ENCODE data around the gene ADRA1B.

DNA sequence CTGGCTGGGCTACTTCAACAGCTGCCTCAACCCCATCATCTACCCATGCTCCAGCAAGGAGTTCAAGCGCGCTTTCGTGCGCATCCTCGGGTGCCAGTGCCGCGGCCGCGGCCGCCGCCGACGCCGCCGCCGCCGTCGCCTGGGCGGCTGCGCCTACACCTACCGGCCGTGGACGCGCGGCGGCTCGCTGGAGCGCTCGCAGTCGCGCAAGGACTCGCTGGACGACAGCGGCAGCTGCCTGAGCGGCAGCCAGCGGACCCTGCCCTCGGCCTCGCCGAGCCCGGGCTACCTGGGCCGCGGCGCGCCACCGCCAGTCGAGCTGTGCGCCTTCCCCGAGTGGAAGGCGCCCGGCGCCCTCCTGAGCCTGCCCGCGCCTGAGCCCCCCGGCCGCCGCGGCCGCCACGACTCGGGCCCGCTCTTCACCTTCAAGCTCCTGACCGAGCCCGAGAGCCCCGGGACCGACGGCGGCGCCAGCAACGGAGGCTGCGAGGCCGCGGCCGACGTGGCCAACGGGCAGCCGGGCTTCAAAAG is 55.7 kb downstream of the ADRA1B start:
- no peak for TF ChIP-seq EZH2 (IDR thresholded peaks at IDR 0.05; ENCODE audit: low read length, unreplicated experiment)
- TF ChIP-seq, protein P1, sequence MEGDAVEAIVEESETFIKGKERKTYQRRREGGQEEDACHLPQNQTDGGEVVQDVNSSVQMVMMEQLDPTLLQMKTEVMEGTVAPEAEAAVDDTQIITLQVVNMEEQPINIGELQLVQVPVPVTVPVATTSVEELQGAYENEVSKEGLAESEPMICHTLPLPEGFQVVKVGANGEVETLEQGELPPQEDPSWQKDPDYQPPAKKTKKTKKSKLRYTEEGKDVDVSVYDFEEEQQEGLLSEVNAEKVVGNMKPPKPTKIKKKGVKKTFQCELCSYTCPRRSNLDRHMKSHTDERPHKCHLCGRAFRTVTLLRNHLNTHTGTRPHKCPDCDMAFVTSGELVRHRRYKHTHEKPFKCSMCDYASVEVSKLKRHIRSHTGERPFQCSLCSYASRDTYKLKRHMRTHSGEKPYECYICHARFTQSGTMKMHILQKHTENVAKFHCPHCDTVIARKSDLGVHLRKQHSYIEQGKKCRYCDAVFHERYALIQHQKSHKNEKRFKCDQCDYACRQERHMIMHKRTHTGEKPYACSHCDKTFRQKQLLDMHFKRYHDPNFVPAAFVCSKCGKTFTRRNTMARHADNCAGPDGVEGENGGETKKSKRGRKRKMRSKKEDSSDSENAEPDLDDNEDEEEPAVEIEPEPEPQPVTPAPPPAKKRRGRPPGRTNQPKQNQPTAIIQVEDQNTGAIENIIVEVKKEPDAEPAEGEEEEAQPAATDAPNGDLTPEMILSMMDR (conservative IDR thresholded peaks at IDR 0.05; ENCODE audit: low read depth, low read length): no peak
- TF ChIP-seq EZH2phosphoT487 (IDR thresholded peaks at IDR 0.05; ENCODE audit: borderline replicate concordance, low read length): no peak
